WERI-Rb-1 (cell line): ENCODE results near the gene SDC1.

Experiments
- DNase-seq: peaks from one replicate; pipeline ENCODE4 v3.0.0-alpha.2; 2020
- H3K27ac ChIP-seq: fragments of 250-450 bp; sonication (Bioruptor Pico); 2 replicates; pipeline ENCODE4 v1.5.1; 2020; ENCODE audit warnings: mild to moderate bottlenecking, moderate library complexity
- H3K27me3 ChIP-seq: fragments of 250-450 bp; sonication (Bioruptor Pico); 2 replicates; pipeline ENCODE4 v1.5.1; 2021; ENCODE audit warnings: mild to moderate bottlenecking, low read depth, moderate library complexity; ENCODE audit not compliant: insufficient read depth, severe bottlenecking
- H3K36me3 ChIP-seq: fragments of 250-450 bp; sonication (Bioruptor Pico); 2 replicates; pipeline ENCODE4 v1.5.1; 2020; ENCODE audit warnings: mild to moderate bottlenecking, moderate library complexity
- H3K4me3 ChIP-seq: 2 replicates; pipeline ENCODE4 v1.5.1; 2011; ENCODE audit warnings: low read depth, mild to moderate bottlenecking, control low read depth, low read length
- H3K9me3 ChIP-seq: fragments of 250-450 bp; sonication (Bioruptor Pico); 2 replicates; pipeline ENCODE4 v1.5.1; 2021; ENCODE audit warnings: mild to moderate bottlenecking, moderate library complexity; ENCODE audit not compliant: severe bottlenecking
- TF ChIP-seq, protein P1 (sequence below): IDR thresholded peaks from 2 replicates; pipeline ENCODE4 v1.5.1; 2011; ENCODE audit warnings: low read depth, mild to moderate bottlenecking, control low read depth, inconsistent platforms, low read length

The SDC1 gene

DNA sequence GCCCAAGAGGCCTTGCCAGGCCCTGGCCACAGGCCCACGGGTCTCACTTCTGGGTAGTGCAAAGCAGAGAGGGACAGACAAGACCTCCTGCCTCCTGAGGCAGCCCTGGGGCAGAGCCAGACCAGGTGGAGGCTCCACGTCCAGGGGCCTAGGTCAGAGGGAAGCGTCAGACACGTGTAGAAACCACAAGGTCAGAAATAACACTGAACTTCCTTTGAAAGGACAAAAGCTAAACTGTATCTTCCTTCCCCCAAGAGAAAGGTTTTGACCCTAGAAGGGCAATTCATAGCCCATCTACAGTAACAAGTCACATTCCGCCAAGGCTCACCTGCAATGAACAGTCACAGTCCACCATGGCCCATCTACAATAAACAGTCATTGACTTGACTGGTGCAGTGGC, 17.9 kb downstream of the SDC1 start:
- Histone ChIP-seq H3K36me3 (peaks cover 29% of the 10 kb centered on the region), H3K9me3 (no peaks in the 10 kb centered on the region), H3K27ac (no peak overlapping the region), H3K4me3 (no peak overlapping the region), H3K27me3 (no peaks in the 10 kb centered on the region)
- TF ChIP-seq, protein P1, sequence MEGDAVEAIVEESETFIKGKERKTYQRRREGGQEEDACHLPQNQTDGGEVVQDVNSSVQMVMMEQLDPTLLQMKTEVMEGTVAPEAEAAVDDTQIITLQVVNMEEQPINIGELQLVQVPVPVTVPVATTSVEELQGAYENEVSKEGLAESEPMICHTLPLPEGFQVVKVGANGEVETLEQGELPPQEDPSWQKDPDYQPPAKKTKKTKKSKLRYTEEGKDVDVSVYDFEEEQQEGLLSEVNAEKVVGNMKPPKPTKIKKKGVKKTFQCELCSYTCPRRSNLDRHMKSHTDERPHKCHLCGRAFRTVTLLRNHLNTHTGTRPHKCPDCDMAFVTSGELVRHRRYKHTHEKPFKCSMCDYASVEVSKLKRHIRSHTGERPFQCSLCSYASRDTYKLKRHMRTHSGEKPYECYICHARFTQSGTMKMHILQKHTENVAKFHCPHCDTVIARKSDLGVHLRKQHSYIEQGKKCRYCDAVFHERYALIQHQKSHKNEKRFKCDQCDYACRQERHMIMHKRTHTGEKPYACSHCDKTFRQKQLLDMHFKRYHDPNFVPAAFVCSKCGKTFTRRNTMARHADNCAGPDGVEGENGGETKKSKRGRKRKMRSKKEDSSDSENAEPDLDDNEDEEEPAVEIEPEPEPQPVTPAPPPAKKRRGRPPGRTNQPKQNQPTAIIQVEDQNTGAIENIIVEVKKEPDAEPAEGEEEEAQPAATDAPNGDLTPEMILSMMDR, result no peak
- DNase-seq, result no peak

DNA sequence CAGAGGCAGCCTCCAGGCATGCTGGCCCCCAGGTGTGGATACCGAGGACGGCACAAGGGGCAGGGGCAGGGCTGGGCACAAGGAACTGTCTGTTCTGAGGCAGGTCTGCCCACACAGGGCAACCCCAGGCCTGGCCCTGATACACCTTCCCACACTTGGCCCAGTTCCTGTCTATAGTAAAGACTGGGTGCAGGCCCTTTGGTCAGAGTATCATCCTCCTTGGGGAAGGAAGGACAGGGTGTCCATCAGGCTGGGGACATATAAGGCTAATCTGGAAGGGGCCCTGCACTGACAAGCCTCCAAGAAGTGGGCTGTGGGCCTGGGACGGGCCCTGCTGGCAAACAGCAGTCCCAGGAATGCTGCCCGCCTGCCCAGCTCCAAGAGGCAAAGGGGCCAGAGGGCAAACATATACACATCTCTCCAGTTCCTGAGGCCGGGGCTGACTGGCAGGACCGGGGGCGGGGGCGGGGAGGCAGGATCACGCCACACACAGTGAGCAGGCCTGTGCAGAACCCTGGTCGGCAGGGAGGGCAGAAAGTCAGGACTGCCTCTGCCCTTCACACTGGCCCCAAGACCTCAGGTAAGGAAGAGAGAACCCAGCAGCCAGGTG, 18.9 kb downstream of the SDC1 start:
- Histone ChIP-seq H3K27me3 (no peaks in the 10 kb centered on the region), H3K36me3 (peaks cover 36% of the 10 kb centered on the region), H3K27ac (no peak overlapping the region), H3K4me3 (no peak overlapping the region), H3K9me3 (no peaks in the 10 kb centered on the region)
- TF ChIP-seq, protein P1, result no peak
- DNase-seq, result no peak

DNA sequence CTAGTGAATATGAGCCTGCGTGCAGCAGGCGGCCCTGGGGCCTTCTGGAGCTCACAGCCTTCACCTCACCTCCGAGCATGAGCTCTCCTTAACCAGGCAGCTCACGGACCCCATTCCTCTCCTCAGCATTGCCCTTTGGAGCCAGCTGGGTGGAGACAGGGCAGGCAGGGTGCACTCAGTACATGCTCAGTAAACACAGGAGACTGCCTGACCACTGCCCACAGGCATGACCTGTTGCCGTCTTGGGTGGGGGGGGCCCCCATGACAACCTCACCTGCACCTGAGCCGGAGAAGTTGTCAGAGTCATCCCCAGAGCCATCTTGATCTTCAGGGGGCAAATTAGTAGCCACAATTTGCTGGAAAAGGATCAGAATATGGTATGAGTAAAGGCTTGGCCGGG, 19.9 kb downstream of the SDC1 start:
- Histone ChIP-seq H3K27ac (no peak overlapping the region), H3K27me3 (no peaks in the 10 kb centered on the region), H3K4me3 (no peak overlapping the region), H3K9me3 (no peaks in the 10 kb centered on the region), H3K36me3 (peaks cover 41% of the 10 kb centered on the region)
- TF ChIP-seq, protein P1, result no peak
- DNase-seq, result no peak

DNA sequence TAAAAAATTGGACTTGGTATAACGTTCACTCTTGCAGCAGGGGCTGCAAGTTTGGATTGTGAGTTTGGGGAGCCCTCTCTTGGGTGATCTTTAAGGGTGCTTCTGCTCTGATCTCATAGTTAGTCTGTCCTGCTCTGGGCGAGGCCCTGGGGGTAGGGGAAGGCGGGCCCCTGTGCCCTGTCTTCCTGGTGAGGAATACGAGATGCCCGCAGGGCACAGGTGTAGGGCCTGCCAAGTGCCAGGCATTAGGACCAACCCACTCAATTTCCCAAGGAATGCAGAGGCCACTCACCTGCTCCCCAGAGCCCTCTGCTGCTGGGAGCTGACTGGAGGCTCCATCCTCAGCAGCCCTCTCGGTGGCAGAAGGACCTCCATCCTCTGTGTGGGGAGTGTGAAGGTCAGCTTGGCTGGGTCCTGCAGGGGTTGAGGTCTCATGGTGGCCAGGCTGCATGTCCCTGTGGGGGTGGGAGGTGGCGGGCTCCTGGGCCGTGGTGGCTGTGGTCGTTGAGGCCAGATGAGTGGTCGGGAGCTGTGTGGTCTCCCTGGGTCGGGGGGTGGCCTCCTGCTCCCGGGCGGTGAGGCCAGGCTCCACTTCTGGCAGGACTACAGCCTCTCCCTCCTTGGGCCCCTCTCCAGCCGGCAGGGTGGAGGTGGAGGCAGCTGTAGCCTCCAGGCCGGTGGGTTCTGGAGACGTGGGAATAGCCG, 21.3 kb downstream of the SDC1 start:
- TF ChIP-seq, protein P1, result no peak
- no peaks in the 10 kb centered on the region for H3K9me3 ChIP-seq
- H3K27ac ChIP-seq, result no peak overlapping the region
- peaks cover 41% of the 10 kb centered on the region for H3K36me3 ChIP-seq
- H3K4me3 ChIP-seq, result no peak overlapping the region
- no peak for DNase-seq
- H3K27me3 ChIP-seq, result no peaks in the 10 kb centered on the region

DNA sequence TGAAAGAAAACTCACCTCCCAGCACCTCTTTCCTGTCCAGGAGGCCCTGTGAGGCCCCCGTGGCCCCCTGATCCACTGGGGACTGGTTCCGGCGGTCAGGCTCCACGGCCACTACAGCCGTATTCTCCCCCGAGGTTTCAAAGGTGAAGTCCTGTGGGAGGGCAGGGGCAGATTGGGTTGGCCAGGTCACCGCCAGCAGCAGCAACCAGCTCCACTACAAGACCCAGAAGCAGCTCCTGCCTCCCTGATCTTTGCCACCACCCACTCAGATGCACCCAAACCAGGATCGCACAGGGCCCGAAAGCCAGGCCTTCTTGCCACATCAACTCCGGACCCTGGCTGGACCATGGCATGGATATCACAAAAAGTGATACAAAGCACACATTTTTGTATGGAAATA, 21.9 kb downstream of the SDC1 start:
- DNase-seq, result no peak
- no peaks in the 10 kb centered on the region for H3K27me3 ChIP-seq
- peaks cover 41% of the 10 kb centered on the region for H3K36me3 ChIP-seq
- H3K27ac ChIP-seq, result no peak overlapping the region
- TF ChIP-seq, protein P1, result no peak
- no peak overlapping the region for H3K4me3 ChIP-seq
- no peaks in the 10 kb centered on the region for H3K9me3 ChIP-seq
